NCI-H345 treated with DMSO at 0.1 percent for 48 hours (cell line): ENCODE data around the gene DIAPH1.

ENCODE experiments used
- DNase-seq: peaks from one replicate; lab custom pipeline; 2025; ENCODE audit not compliant: unreplicated experiment; lab: John Stamatoyannopoulos, UW

The DIAPH1 gene

GRCh38 chr5:141565826-141566570 is 52.8 kb downstream of the DIAPH1 start:
- no peak for DNase-seq

GRCh38 chr5:141564216-141564692 is 54.5 kb downstream of the DIAPH1 start:
- DNase-seq: peak; percentile 74

GRCh38 chr5:141560725-141561483 is 57.9 kb downstream of the DIAPH1 start:
- DNase-seq: peak; percentile 92

GRCh38 chr5:141560151-141560550 is 58.6 kb downstream of the DIAPH1 start:
- peak; percentile 62 for DNase-seq

- no peak for DNase-seq
Measured at GRCh38 chr5:141559461-141559860, 59.3 kb downstream of the DIAPH1 start.

- no peak for DNase-seq
Measured at GRCh38 chr5:141558150-141558549, 60.6 kb downstream of the DIAPH1 start.

- peak; percentile 71 for DNase-seq
Measured at GRCh38 chr5:141557681-141558136, 61.1 kb downstream of the DIAPH1 start.

- no peak for DNase-seq
Measured at GRCh38 chr5:141547921-141548320, 70.9 kb downstream of the DIAPH1 start.

GRCh38 chr5:141547488-141547887 is 71.3 kb downstream of the DIAPH1 start:
- no peak for DNase-seq

- no peak for DNase-seq
Measured at GRCh38 chr5:141543053-141543452, 75.7 kb downstream of the DIAPH1 start.

- no peak for DNase-seq
Measured at GRCh38 chr5:141534492-141535213, 84.1 kb downstream of the DIAPH1 start.

- DNase-seq: no peak
Measured at GRCh38 chr5:141533897-141534296, 84.9 kb downstream of the DIAPH1 start.

GRCh38 chr5:141532726-141533125 is 86.1 kb downstream of the DIAPH1 start:
- DNase-seq: no peak

GRCh38 chr5:141529873-141530272 is 88.9 kb downstream of the DIAPH1 start:
- DNase-seq: no peak

- DNase-seq: no peak
Measured at GRCh38 chr5:141529002-141529401, 89.8 kb downstream of the DIAPH1 start.

- DNase-seq: no peak
Measured at GRCh38 chr5:141528291-141528984, 90.4 kb downstream of the DIAPH1 start.

- no peak for DNase-seq
Measured at GRCh38 chr5:141527426-141527825, 91.4 kb downstream of the DIAPH1 start.

GRCh38 chr5:141525653-141526052 is 93.1 kb downstream of the DIAPH1 start:
- DNase-seq: no peak

GRCh38 chr5:141524604-141525597 is 93.9 kb downstream of the DIAPH1 start:
- DNase-seq: peak; percentile 67

- no peak for DNase-seq
Measured at GRCh38 chr5:141523991-141524390, 94.8 kb downstream of the DIAPH1 start.
